Gastrocnemius medialis (tissue), 4 donors: Measurements from ENCODE around the gene UMODL1.

ENCODE experiments used
- CTCF ChIP-seq, 5 experiments: fragments of 450-650 bp in 3 of 5; fragments of 200-600 bp in 2 of 5; sonication (generic) in 2 of 5; IDR thresholded peaks in 4 of 5; conservative IDR thresholded peaks in 1 of 5; 1 replicate in 4 of 5; 2 replicates in 1 of 5; pipeline ENCODE4 v1.5.1; 2016 to 2019; ENCODE audit warnings: antibody characterized with exemption in 5 of 5, mild to moderate bottlenecking in 3 of 5, moderate library complexity in 3 of 5
- POLR2A ChIP-seq, 2 donors: fragments of 450-650 bp; IDR thresholded peaks; one replicate each; pipeline ENCODE4 v1.6.1; 2017; ENCODE audit warnings: antibody characterized with exemption in 2 of 2, mild to moderate bottlenecking in 2 of 2, moderate library complexity in 2 of 2

GRCh38 chr21:42101246-42101645 lies 30.1 kb downstream of the UMODL1 start:
- TF ChIP-seq CTCF (IDR thresholded peaks at IDR 0.05 in 4 of 5, conservative IDR thresholded peaks at IDR 0.05 in 1 of 5) (no peak), POLR2A (IDR thresholded peaks at IDR 0.05) (no peak)
